HEK293 (cell line): ENCODE results near the gene MYL3.

Source experiments
- CTCF ChIA-PET: fragments of 350-600 bp; formaldehyde crosslinking; extraction: SDS; loops from one replicate; lab custom pipeline; 2021; ENCODE audit warnings: antibody characterized with exemption; lab: Yijun Ruan, JAX
- POLR2A ChIA-PET: fragments of 300-600 bp; formaldehyde crosslinking; extraction: SDS; loops from one replicate; lab custom pipeline; 2020; ENCODE audit warnings: antibody characterized with exemption, inconsistent platforms; lab: Yijun Ruan, JAX
- H3K27ac ChIP-seq: fragments of 200-500 bp; sonication (Bioruptor generic); 2 replicates; pipeline ENCODE4 v1.5.1; 2014; ENCODE audit warnings: low read depth, low read length, control low read depth, inconsistent platforms; ENCODE audit errors: extremely low read depth
- H3K36me3 ChIP-seq, 2 experiments: fragments of 200-500 bp in 1 of 2; sonication (Bioruptor generic) in 1 of 2; 1 replicate in 1 of 2; 2 replicates in 1 of 2; pipeline ENCODE4 v1.5.1; 2014 to 2017; ENCODE audit warnings: inconsistent platforms in 2 of 2, low read length in 2 of 2; ENCODE audit not compliant: control insufficient read depth in 2 of 2, insufficient read depth in 1 of 2
- H3K4me1 ChIP-seq: fragments of 200-500 bp; sonication (Bioruptor generic); 2 replicates; pipeline ENCODE4 v1.5.1; 2014; ENCODE audit warnings: mild to moderate bottlenecking, low read length, inconsistent platforms; ENCODE audit not compliant: control insufficient read depth, insufficient read depth
- H3K4me3 ChIP-seq: 2 replicates; pipeline ENCODE4 v1.5.1; 2011; ENCODE audit warnings: low read depth, mild to moderate bottlenecking, control low read depth, low read length, moderate library complexity
- H3K9me3 ChIP-seq: fragments of 200-500 bp; sonication (Bioruptor generic); 2 replicates; pipeline ENCODE4 v1.5.1; 2014; ENCODE audit warnings: low read depth, low read length, inconsistent platforms; ENCODE audit not compliant: control insufficient read depth, insufficient read depth
- RBAK ChIP-seq: fragments of 450-650 bp; formaldehyde crosslinking; IDR thresholded peaks from 2 replicates; pipeline ENCODE4 v1.5.1; 2016; ENCODE audit warnings: missing biosample characterization, missing genetic modification characterization
- SCRT2 ChIP-seq: fragments of 450-650 bp; formaldehyde crosslinking; IDR thresholded peaks from 2 replicates; pipeline ENCODE4 v1.5.1; 2016; ENCODE audit warnings: missing biosample characterization, missing genetic modification characterization
- SP2 ChIP-seq: fragments of 450-650 bp; formaldehyde crosslinking; IDR thresholded peaks from 2 replicates; pipeline ENCODE4 v1.5.1; 2016; ENCODE audit warnings: missing biosample characterization, missing genetic modification characterization
- ZBTB1 ChIP-seq: fragments of 450-650 bp; formaldehyde crosslinking; IDR thresholded peaks from 2 replicates; pipeline ENCODE4 v1.5.1; 2016; ENCODE audit warnings: missing biosample characterization, missing genetic modification characterization
- ZNF132 ChIP-seq: fragments of 450-650 bp; formaldehyde crosslinking; IDR thresholded peaks from 2 replicates; pipeline ENCODE4 v1.5.1; 2017; ENCODE audit warnings: missing biosample characterization, missing genetic modification characterization, borderline replicate concordance
- ZNF221 ChIP-seq: fragments of 450-650 bp; formaldehyde crosslinking; IDR thresholded peaks from 2 replicates; pipeline ENCODE4 v1.5.1; 2017; ENCODE audit warnings: missing biosample characterization, missing genetic modification characterization, borderline replicate concordance
- ZNF311 ChIP-seq: fragments of 450-650 bp; formaldehyde crosslinking; IDR thresholded peaks from 2 replicates; pipeline ENCODE4 v1.5.1; 2017; ENCODE audit warnings: missing biosample characterization, missing genetic modification characterization, borderline replicate concordance
- ZNF350 ChIP-seq: fragments of 450-650 bp; formaldehyde crosslinking; IDR thresholded peaks from 2 replicates; pipeline ENCODE4 v1.5.0; 2017; ENCODE audit warnings: missing biosample characterization, mild to moderate bottlenecking, missing genetic modification characterization
- ZNF366 ChIP-seq: fragments of 450-650 bp; formaldehyde crosslinking; conservative IDR thresholded peaks from 2 replicates; pipeline ENCODE4 v1.5.1; 2016; ENCODE audit warnings: missing biosample characterization, missing genetic modification characterization
- ZNF433 ChIP-seq: fragments of 450-650 bp; formaldehyde crosslinking; IDR thresholded peaks from 2 replicates; pipeline ENCODE4 v1.5.1; 2016; ENCODE audit warnings: missing biosample characterization, missing genetic modification characterization, low read depth
- ZNF654 ChIP-seq: fragments of 450-650 bp; formaldehyde crosslinking; IDR thresholded peaks from 2 replicates; pipeline ENCODE4 v1.5.1; 2016; ENCODE audit warnings: low read depth, missing biosample characterization, missing genetic modification characterization
- ZNF670 ChIP-seq: fragments of 450-650 bp; formaldehyde crosslinking; IDR thresholded peaks from 2 replicates; pipeline ENCODE4 v1.5.1; 2016; ENCODE audit warnings: missing biosample characterization, missing genetic modification characterization, low read depth
- TF ChIP-seq, protein P1 (sequence below): fragments of 450-650 bp; formaldehyde crosslinking; IDR thresholded peaks from 2 replicates; pipeline ENCODE4 v1.5.0; 2017; ENCODE audit warnings: missing biosample characterization, missing genetic modification characterization, borderline replicate concordance
- TF ChIP-seq, protein P2 (sequence below): fragments of 450-650 bp; formaldehyde crosslinking; IDR thresholded peaks from 2 replicates; pipeline ENCODE4 v1.5.1; 2016; ENCODE audit warnings: missing biosample characterization, missing genetic modification characterization
- TF ChIP-seq, protein P3 (sequence below): IDR thresholded peaks from 2 replicates; pipeline ENCODE4 v1.6.1; 2011; ENCODE audit warnings: mild to moderate bottlenecking, low read depth, low read length, borderline replicate concordance
- TF ChIP-seq, protein P4 (sequence below): fragments of 450-650 bp; formaldehyde crosslinking; IDR thresholded peaks from 2 replicates; pipeline ENCODE4 v1.5.1; 2016; ENCODE audit warnings: missing biosample characterization, missing genetic modification characterization
- TF ChIP-seq, protein P5 (sequence below): fragments of 450-650 bp; formaldehyde crosslinking; IDR thresholded peaks from 2 replicates; pipeline ENCODE4 v1.5.1; 2017; ENCODE audit warnings: missing biosample characterization, missing genetic modification characterization
- TF ChIP-seq, protein P6 (sequence below): fragments of 450-650 bp; formaldehyde crosslinking; IDR thresholded peaks from 2 replicates; pipeline ENCODE4; 2016; ENCODE audit warnings: missing biosample characterization, missing genetic modification characterization

The MYL3 gene

DNA sequence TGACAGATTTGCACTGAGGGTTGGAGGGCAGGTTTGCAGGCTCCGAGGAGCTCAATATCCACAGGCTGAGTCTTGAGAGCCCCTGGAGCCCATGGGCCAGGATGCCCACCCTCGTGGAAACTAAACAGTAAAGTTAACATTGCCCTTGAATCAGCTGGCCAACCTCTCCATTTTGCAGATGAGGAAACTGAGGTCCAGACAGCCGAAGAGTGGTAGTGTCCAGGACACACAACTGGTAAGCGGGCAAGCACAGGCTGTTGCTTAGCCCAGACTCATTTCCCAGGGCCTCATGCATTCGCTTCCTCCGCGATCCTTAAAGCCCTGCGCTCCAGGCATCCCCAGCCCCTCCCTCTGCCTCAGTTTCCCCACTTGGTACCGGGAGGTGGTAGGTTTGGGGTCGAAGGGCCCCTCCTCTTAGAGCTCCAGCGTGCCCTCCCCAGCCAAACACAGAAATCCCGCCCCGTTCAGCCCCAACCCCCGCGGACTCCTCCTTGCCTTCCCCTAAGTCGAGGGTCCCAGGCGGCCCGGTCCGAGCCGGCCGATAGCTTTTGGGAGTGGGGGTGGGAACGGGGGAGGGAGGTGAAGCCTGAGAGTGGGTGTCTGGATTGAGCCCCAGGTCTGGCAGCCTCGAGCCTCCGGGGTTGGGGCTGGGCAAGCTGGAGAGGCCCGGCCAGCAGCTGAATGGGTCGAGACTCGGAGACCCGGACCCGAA lies 17.8 kb upstream of the MYL3 start:
- H3K27ac ChIP-seq: no peak overlapping the region
- H3K4me1 ChIP-seq: no peaks in the 10 kb centered on the region
- ChIA-PET POLR2A (no interaction called here), CTCF (interaction anchor here (1.6 kb wide), 1 partner anchor 14 kb away, joined by 7 read pairs; no protein-coding TSS in a partner anchor)
- H3K36me3 ChIP-seq: no peaks in the 10 kb centered on the region
- H3K4me3 ChIP-seq: no peak overlapping the region
- TF ChIP-seq SCRT2 (tag by site-specific recombination) (no peak), SP2 (tag by site-specific recombination) (no peak), RBAK (tag by site-specific recombination) (no peak), ZNF433 (no peak), ZNF654 (tag by site-specific recombination) (no peak), ZNF670 (tag by site-specific recombination) (no peak), ZNF311 (tag by site-specific recombination) (no peak), ZNF366 (no peak), ZBTB1 (no peak), ZNF221 (no peak), ZNF132 (tag by site-specific recombination) (no peak), ZNF350 (tag by site-specific recombination) (no peak)
- TF ChIP-seq, protein P1, sequence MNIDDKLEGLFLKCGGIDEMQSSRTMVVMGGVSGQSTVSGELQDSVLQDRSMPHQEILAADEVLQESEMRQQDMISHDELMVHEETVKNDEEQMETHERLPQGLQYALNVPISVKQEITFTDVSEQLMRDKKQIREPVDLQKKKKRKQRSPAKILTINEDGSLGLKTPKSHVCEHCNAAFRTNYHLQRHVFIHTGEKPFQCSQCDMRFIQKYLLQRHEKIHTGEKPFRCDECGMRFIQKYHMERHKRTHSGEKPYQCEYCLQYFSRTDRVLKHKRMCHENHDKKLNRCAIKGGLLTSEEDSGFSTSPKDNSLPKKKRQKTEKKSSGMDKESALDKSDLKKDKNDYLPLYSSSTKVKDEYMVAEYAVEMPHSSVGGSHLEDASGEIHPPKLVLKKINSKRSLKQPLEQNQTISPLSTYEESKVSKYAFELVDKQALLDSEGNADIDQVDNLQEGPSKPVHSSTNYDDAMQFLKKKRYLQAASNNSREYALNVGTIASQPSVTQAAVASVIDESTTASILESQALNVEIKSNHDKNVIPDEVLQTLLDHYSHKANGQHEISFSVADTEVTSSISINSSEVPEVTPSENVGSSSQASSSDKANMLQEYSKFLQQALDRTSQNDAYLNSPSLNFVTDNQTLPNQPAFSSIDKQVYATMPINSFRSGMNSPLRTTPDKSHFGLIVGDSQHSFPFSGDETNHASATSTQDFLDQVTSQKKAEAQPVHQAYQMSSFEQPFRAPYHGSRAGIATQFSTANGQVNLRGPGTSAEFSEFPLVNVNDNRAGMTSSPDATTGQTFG (tag by site-specific recombination): no peak
- TF ChIP-seq, protein P2, sequence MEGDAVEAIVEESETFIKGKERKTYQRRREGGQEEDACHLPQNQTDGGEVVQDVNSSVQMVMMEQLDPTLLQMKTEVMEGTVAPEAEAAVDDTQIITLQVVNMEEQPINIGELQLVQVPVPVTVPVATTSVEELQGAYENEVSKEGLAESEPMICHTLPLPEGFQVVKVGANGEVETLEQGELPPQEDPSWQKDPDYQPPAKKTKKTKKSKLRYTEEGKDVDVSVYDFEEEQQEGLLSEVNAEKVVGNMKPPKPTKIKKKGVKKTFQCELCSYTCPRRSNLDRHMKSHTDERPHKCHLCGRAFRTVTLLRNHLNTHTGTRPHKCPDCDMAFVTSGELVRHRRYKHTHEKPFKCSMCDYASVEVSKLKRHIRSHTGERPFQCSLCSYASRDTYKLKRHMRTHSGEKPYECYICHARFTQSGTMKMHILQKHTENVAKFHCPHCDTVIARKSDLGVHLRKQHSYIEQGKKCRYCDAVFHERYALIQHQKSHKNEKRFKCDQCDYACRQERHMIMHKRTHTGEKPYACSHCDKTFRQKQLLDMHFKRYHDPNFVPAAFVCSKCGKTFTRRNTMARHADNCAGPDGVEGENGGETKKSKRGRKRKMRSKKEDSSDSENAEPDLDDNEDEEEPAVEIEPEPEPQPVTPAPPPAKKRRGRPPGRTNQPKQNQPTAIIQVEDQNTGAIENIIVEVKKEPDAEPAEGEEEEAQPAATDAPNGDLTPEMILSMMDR (tag by site-specific recombination): no peak
- TF ChIP-seq, protein P3, sequence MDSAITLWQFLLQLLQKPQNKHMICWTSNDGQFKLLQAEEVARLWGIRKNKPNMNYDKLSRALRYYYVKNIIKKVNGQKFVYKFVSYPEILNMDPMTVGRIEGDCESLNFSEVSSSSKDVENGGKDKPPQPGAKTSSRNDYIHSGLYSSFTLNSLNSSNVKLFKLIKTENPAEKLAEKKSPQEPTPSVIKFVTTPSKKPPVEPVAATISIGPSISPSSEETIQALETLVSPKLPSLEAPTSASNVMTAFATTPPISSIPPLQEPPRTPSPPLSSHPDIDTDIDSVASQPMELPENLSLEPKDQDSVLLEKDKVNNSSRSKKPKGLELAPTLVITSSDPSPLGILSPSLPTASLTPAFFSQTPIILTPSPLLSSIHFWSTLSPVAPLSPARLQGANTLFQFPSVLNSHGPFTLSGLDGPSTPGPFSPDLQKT: no peak
- TF ChIP-seq, protein P4, sequence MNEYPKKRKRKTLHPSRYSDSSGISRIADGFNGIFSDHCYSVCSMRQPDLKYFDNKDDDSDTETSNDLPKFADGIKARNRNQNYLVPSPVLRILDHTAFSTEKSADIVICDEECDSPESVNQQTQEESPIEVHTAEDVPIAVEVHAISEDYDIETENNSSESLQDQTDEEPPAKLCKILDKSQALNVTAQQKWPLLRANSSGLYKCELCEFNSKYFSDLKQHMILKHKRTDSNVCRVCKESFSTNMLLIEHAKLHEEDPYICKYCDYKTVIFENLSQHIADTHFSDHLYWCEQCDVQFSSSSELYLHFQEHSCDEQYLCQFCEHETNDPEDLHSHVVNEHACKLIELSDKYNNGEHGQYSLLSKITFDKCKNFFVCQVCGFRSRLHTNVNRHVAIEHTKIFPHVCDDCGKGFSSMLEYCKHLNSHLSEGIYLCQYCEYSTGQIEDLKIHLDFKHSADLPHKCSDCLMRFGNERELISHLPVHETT: no peak
- TF ChIP-seq, protein P5, sequence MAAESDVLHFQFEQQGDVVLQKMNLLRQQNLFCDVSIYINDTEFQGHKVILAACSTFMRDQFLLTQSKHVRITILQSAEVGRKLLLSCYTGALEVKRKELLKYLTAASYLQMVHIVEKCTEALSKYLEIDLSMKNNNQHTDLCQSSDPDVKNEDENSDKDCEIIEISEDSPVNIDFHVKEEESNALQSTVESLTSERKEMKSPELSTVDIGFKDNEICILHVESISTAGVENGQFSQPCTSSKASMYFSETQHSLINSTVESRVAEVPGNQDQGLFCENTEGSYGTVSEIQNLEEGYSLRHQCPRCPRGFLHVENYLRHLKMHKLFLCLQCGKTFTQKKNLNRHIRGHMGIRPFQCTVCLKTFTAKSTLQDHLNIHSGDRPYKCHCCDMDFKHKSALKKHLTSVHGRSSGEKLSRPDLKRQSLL: no peak
- TF ChIP-seq, protein P6, sequence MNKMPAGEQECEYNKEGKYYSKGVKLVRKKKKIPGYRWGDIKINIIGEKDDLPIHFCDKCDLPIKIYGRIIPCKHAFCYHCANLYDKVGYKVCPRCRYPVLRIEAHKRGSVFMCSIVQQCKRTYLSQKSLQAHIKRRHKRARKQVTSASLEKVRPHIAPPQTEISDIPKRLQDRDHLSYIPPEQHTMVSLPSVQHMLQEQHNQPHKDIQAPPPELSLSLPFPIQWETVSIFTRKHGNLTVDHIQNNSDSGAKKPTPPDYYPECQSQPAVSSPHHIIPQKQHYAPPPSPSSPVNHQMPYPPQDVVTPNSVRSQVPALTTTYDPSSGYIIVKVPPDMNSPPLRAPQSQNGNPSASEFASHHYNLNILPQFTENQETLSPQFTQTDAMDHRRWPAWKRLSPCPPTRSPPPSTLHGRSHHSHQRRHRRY: no peak
- no peaks in the 10 kb centered on the region for H3K9me3 ChIP-seq
